22Rv1 (cell line): ENCODE results near the gene ADGRB3.

Experiments
- CTCF ChIP-seq: fragments of 450-650 bp; IDR thresholded peaks from 2 replicates; pipeline ENCODE4 v1.5.1; 2017; ENCODE audit warnings: mild to moderate bottlenecking
- ZFX ChIP-seq: fragments of 450-650 bp; IDR thresholded peaks from 2 replicates; pipeline ENCODE4 v1.6.1; 2017; ENCODE audit warnings: antibody characterized with exemption, borderline replicate concordance

- no peak for TF ChIP-seq CTCF
- TF ChIP-seq ZFX: no peak
Observed at GRCh38 chr6:68633972-68634725, 933 bp upstream of the ADGRB3 start.
